K562 (cell line): Measurements from ENCODE around the gene ADPRM. TPM values are rescaled to one million over a fixed set of nuclear protein-coding genes. Genes with fewer than 3 reads are reported as not detected.

ENCODE experiments used
- CTCF ChIP-seq, 3 experiments: IDR thresholded peaks in 2 of 3; conservative IDR thresholded peaks in 1 of 3; 2 replicates each; pipeline ENCODE4 v1.5.1; 2011 to 2012; ENCODE audit warnings: low read length in 3 of 3, mild to moderate bottlenecking in 3 of 3, control low read depth in 2 of 3, improper control_type of control experiment in 1 of 3, inconsistent platforms in 1 of 3, low read depth in 1 of 3, mixed read lengths in 1 of 3, moderate library complexity in 1 of 3; ENCODE audit not compliant: insufficient read depth in 2 of 3
- DEAF1 ChIP-seq: fragments of 450-650 bp; formaldehyde crosslinking; IDR thresholded peaks from 2 replicates; pipeline ENCODE4 v1.4.0; 2020; ENCODE audit warnings: mild to moderate bottlenecking, moderate library complexity
- SMC3 ChIP-seq: conservative IDR thresholded peaks from 2 replicates; pipeline ENCODE4 v1.6.1; 2011; ENCODE audit warnings: low read depth, low read length, improper control_type of control experiment; ENCODE audit not compliant: insufficient read depth
- THAP12 ChIP-seq: fragments of 250-450 bp; sonication (Bioruptor Pico); IDR thresholded peaks from 2 replicates; pipeline ENCODE4 v1.9.0; 2021; ENCODE audit warnings: mild to moderate bottlenecking, inconsistent platforms
- XRCC3 ChIP-seq: fragments of 450-650 bp; IDR thresholded peaks from 2 replicates; pipeline ENCODE4 v1.6.1; 2017; ENCODE audit warnings: mild to moderate bottlenecking, moderate library complexity
- YY1 ChIP-seq, 3 experiments: IDR thresholded peaks; 2 replicates each; pipeline ENCODE4 v1.6.1; 2011; ENCODE audit warnings: low read length in 2 of 3, mild to moderate bottlenecking in 2 of 3, moderate library complexity in 2 of 3, borderline replicate concordance in 1 of 3, control low read depth in 1 of 3, low read depth in 1 of 3; ENCODE audit not compliant: insufficient read depth in 3 of 3, insufficient replicate concordance in 2 of 3, control insufficient read depth in 1 of 3, insufficient read length in 1 of 3; ENCODE audit errors: extremely low read depth in 1 of 3
- polyA plus RNA-seq, 8 experiments: library from polyadenylated mRNA; depleted of rRNA in 4 of 8; stranded (reverse) in 5 of 8; unstranded in 3 of 8; fragments of >200 nt; fragmentation: Nextera tagmentation in 2 of 8; fragmentation: Illumina TruSeq in 1 of 8; extraction: Ambion mirVana in 2 of 8; extraction: Trizol in 1 of 8; gene quantifications; 2 replicates each; pipeline versions ENCODE4 v1.2.1 to v1.2.3, GENCODE V29; 2011 to 2014; ENCODE audit warnings: inconsistent platforms in 1 of 8, missing spikeins in 1 of 8
- total RNA-seq, 7 experiments: library from RNA; depleted of rRNA in 6 of 7; stranded (reverse); fragments of >200 nt in 6 of 7; fragmentation: Illumina TruSeq in 2 of 7; extraction: Trizol in 2 of 7; gene quantifications; 2 replicates each; pipeline versions ENCODE4 v1.2.1 to v1.2.3, GENCODE V29; 2011 to 2021; ENCODE audit warnings: low replicate concordance in 1 of 7

Gene ADPRM
- total and polyA plus RNA-seq, 9 of the 15 experiments (the other 6 are each of a cell fraction or from before 2014, with no cell fraction given): 4.7 to 17.6 (median 6.2) TPM

- TF ChIP-seq SMC3 (peak; percentile 60), DEAF1 (CRISPR knock-in tag) (peak; percentile 32; the same call in 1 of the 2 replicates), THAP12 (CRISPR knock-in tag) (no peak), XRCC3 (no peak), CTCF (IDR thresholded peaks at IDR 0.05 in 2 of 3, conservative IDR thresholded peaks at IDR 0.05 in 1 of 3; ENCODE audit: insufficient read depth in 2 of 3, low read depth in 1 of 3, low read length in 3 of 3) (peak; percentile 61 to 70 (median 67)), YY1 (IDR thresholded peaks at IDR 0.05; ENCODE audit: borderline replicate concordance in 1 of 3, control insufficient read depth in 1 of 3, extremely low read depth in 1 of 3, insufficient read depth in 3 of 3, insufficient read length in 1 of 3, insufficient replicate concordance in 2 of 3, low read depth in 1 of 3, low read length in 2 of 3) (peak in 1 of 3 experiments; percentile 22)
Observed at GRCh38 chr17:10737168-10737622, 39.8 kb downstream of the ADPRM start (continued).
